ENCODE results near the gene SGCB. TPM values are rescaled to one million over a fixed set of nuclear protein-coding genes. Genes with fewer than 3 reads are reported as not detected.

SGCB gene
- total and polyA plus RNA-seq, 2 experiments from 2014 or later = 18.2 to 28.7 TPM

GRCh38 chr4:52035190-52035589 is 2.9 kb downstream of the SGCB start:
- peaks cover 47% of the 10 kb centered on the region for H3K79me2 ChIP-seq
- TF ChIP-seq EZH2 (IDR thresholded peaks at IDR 0.05; ENCODE audit: borderline replicate concordance) (no peak), EZH2phosphoT487 (IDR thresholded peaks at IDR 0.05; ENCODE audit: low read depth, severe bottlenecking, unreplicated experiment) (no peak)
- TF ChIP-seq, protein P1, sequence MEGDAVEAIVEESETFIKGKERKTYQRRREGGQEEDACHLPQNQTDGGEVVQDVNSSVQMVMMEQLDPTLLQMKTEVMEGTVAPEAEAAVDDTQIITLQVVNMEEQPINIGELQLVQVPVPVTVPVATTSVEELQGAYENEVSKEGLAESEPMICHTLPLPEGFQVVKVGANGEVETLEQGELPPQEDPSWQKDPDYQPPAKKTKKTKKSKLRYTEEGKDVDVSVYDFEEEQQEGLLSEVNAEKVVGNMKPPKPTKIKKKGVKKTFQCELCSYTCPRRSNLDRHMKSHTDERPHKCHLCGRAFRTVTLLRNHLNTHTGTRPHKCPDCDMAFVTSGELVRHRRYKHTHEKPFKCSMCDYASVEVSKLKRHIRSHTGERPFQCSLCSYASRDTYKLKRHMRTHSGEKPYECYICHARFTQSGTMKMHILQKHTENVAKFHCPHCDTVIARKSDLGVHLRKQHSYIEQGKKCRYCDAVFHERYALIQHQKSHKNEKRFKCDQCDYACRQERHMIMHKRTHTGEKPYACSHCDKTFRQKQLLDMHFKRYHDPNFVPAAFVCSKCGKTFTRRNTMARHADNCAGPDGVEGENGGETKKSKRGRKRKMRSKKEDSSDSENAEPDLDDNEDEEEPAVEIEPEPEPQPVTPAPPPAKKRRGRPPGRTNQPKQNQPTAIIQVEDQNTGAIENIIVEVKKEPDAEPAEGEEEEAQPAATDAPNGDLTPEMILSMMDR (IDR thresholded peaks at IDR 0.05; ENCODE audit: poor library complexity) = no peak

GRCh38 chr4:52032005-52032404 is 6.1 kb downstream of the SGCB start:
- 91% methylated on average over 1 of the region's 1 CpG for WGBS (ENCODE audit: low lambda C conversion rate, missing lambda C conversion rate)
- H3K9me2 ChIP-seq (replicated peaks; ENCODE audit: insufficient read depth) = no peaks in the 10 kb centered on the region
- no peaks in the 10 kb centered on the region for H4K20me1 ChIP-seq (ENCODE audit: insufficient read depth, poor library complexity, severe bottlenecking)
- no peaks in the 10 kb centered on the region for H3K36me3 ChIP-seq (replicated peaks; ENCODE audit: insufficient read depth, low read depth)
- H3K4me2 ChIP-seq = no peak overlapping the region
- no peak overlapping the region for H3K4me3 ChIP-seq
- no peaks in the 10 kb centered on the region for H3K4me1 ChIP-seq (ENCODE audit: insufficient read depth)
- TF ChIP-seq EZH2 (IDR thresholded peaks at IDR 0.05; ENCODE audit: borderline replicate concordance) (no peak), EZH2phosphoT487 (IDR thresholded peaks at IDR 0.05; ENCODE audit: low read depth, severe bottlenecking, unreplicated experiment) (no peak)
- TF ChIP-seq, protein P1 (IDR thresholded peaks at IDR 0.05; ENCODE audit: poor library complexity) = no peak
- no peak for DNase-seq (ENCODE audit: low spot score)
- H2AFZ ChIP-seq = no peak overlapping the region
- peaks cover 39% of the 10 kb centered on the region for H3K79me2 ChIP-seq
- no peak overlapping the region for H3K27ac ChIP-seq
- H3K9me3 ChIP-seq (ENCODE audit: low read depth) = no peaks in the 10 kb centered on the region
- no peaks in the 10 kb centered on the region for H3K27me3 ChIP-seq

More at GRCh38 chr4:52035190-52035589, 2.9 kb downstream of the SGCB start:
- no peaks in the 10 kb centered on the region for H3K9me2 ChIP-seq (replicated peaks; ENCODE audit: insufficient read depth)
- no peak overlapping the region for H2AFZ ChIP-seq
- H3K4me1 ChIP-seq (ENCODE audit: insufficient read depth) = no peaks in the 10 kb centered on the region
- 93% methylated on average over 2 of the region's 2 CpGs for WGBS (ENCODE audit: low lambda C conversion rate, missing lambda C conversion rate)
- no peak for DNase-seq (ENCODE audit: low spot score)
- no peak overlapping the region for H3K4me2 ChIP-seq
- no peak overlapping the region for H3K4me3 ChIP-seq
- H3K27me3 ChIP-seq = peaks cover 5% of the 10 kb centered on the region
- H3K9me3 ChIP-seq (ENCODE audit: low read depth) = no peaks in the 10 kb centered on the region
- H4K20me1 ChIP-seq (ENCODE audit: insufficient read depth, poor library complexity, severe bottlenecking) = no peaks in the 10 kb centered on the region
- no peak overlapping the region for H3K27ac ChIP-seq
- no peaks in the 10 kb centered on the region for H3K36me3 ChIP-seq (replicated peaks; ENCODE audit: insufficient read depth, low read depth)

- no peak overlapping the region for H3K27ac ChIP-seq
- no peaks in the 10 kb centered on the region for H3K4me1 ChIP-seq (ENCODE audit: insufficient read depth)
- no peaks in the 10 kb centered on the region for H3K27me3 ChIP-seq
- no peaks in the 10 kb centered on the region for H4K20me1 ChIP-seq (ENCODE audit: insufficient read depth, poor library complexity, severe bottlenecking)
- no peak overlapping the region for H2AFZ ChIP-seq
- TF ChIP-seq, protein P1 (IDR thresholded peaks at IDR 0.05; ENCODE audit: poor library complexity) = no peak
- no peak for TF ChIP-seq EZH2phosphoT487 (IDR thresholded peaks at IDR 0.05; ENCODE audit: low read depth, severe bottlenecking, unreplicated experiment)
- TF ChIP-seq EZH2 (IDR thresholded peaks at IDR 0.05; ENCODE audit: borderline replicate concordance) = no peak
- no peak overlapping the region for H3K4me3 ChIP-seq
- H3K4me2 ChIP-seq = no peak overlapping the region
- H3K9me2 ChIP-seq (replicated peaks; ENCODE audit: insufficient read depth) = no peaks in the 10 kb centered on the region
- peaks cover 11% of the 10 kb centered on the region for H3K79me2 ChIP-seq
- H3K36me3 ChIP-seq (replicated peaks; ENCODE audit: insufficient read depth, low read depth) = no peaks in the 10 kb centered on the region
- WGBS (ENCODE audit: low lambda C conversion rate, missing lambda C conversion rate) = 91% methylated on average over 1 of the region's 1 CpG
- no peaks in the 10 kb centered on the region for H3K9me3 ChIP-seq (ENCODE audit: low read depth)
- no peak for DNase-seq (ENCODE audit: low spot score)
These were observed 9.1 kb downstream of the SGCB start for GRCh38 chr4:52028970-52029369.

Data from hepatocyte (in vitro differentiated cells).